Motor neuron (in vitro differentiated cells): ENCODE results near the gene SYT13. TPM values are rescaled to one million over a fixed set of nuclear protein-coding genes. Genes with fewer than 3 reads are reported as not detected.
A peak's percentile ranks its signal among the peaks of the same experiment; 100 is the strongest.

Experiments
- ATAC-seq, 8 experiments: fragments of 200-7000 bp; cut with Tn5 transposase; replicated peaks in 6 of 8; 2 replicates each; pipeline ENCODE4 v1.8.0; 2021; ENCODE audit warnings: mild to moderate bottlenecking in 8 of 8, moderate library complexity in 8 of 8
- H3K27ac ChIP-seq, 2 donors: fragments of 250-450 bp; sonication (Bioruptor Pico); 2 replicates each; pipeline ENCODE4 v1.9.0; 2021; ENCODE audit warnings: antibody characterized with exemption in 2 of 2, mild to moderate bottlenecking in 2 of 2, moderate library complexity in 1 of 2
- H3K4me1 ChIP-seq, 2 donors: fragments of 250-450 bp; sonication (Bioruptor Pico); replicated peaks in 1 of 2; 2 replicates each; pipeline ENCODE4 v1.6.1; 2021; ENCODE audit warnings: antibody characterized with exemption in 2 of 2, mild to moderate bottlenecking in 2 of 2, moderate library complexity in 1 of 2
- H3K4me3 ChIP-seq, 5 donors: fragments of 250-450 bp; sonication (Bioruptor Pico); 2 replicates each; pipeline ENCODE4 v1.9.0; 2021; ENCODE audit warnings: antibody characterized with exemption in 5 of 5, mild to moderate bottlenecking in 5 of 5, moderate library complexity in 4 of 5
- WGBS, 10 experiments: fragments of 450-650 bp; shearing (Covaris generic); methylation state at CpG; one replicate each; pipeline ENCODE4 v1.0.0; 2022; 5-methylcytosine and 5-hydroxymethylcytosine counted together
- in situ Hi-C, 9 experiments: fragments of 400-800 bp; cut with MboI; loops; one replicate each; pipeline ENCODE4 v1.15.0; 2021; ENCODE audit warnings: low sequenced_read_pairs in 9 of 9, low pct_unique_long_range_greater_than_20kb in 2 of 9; ENCODE audit not compliant: unreplicated experiment in 9 of 9
- total RNA-seq, 8 experiments: library from RNA; unstranded; fragments of 300-600 nt; gene quantifications; 2 replicates each; pipeline versions ENCODE4 v1.2.3 to v1.2.4, GENCODE V29; 2022

SYT13 gene
- total RNA-seq, 8 experiments from 2014 or later, result 9.1 to 54.7 (median 44.8) TPM; not detected in 3

DNA sequence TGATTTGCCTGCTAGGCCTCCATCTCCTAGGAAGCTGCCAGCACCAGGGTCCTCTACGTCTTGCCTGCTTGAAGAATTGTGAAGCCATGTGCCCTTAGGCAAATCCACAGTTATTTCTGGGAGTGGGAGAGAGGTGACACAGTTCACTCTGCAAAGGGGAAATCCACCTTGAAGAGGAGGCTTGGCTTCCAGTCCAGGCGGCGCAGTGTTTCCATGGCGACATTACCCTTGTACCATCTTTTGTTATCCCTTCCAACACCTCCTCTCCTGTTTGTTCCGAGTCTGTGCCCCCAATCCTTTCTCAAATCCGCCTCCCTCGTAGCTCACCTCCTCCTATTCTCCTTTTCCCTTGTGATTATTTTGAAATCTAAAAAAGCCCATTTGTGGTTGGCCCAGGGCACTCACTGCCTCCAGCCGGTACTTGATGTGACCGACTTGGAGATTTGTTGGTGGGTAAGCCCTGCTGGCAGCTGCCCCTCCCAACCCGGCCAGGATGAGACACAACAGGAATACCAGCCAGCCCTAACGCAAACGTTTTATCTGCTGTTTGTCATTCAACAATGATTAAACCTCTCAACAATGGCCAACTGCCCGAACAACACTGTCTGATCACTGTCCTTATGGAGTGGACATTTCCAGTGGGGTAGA lies 18.4 kb downstream of the SYT13 start:
- ATAC-seq, result peak in 4 of 8 experiments; percentile 14 to 54 (median 19)
- no peak overlapping the region for H3K27ac ChIP-seq
- H3K4me3 ChIP-seq, result no peak overlapping the region
- H3K4me1 ChIP-seq, result peaks cover 6 to 11% of the 10 kb centered on the region in 2 donors
- 25 to 80% (median 46%) methylated on average over 1 to 13 of the region's 13 CpGs; no CpG with 5 or more reads in 2 of the 10 experiments for WGBS, 10 experiments
- in situ Hi-C loops, result no loop called here

DNA sequence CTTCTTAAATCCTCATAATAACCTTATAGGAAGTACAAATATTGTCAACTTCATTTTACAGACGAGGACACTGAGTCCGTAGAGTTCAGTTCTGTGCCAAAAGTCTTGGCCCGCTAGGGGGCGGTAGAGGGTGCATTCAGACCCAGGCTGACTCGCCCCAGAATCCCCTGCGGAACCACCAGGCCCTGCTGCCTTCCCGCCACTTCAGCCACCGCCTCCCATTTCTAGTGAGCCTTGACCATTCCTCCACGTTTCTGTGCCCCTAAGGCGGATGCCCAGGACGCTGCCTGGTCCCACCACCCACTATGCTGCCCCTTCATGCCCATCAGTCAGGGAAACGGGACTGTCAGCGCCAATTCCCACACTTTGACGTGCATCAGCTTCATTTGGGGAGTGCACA lies 19.1 kb downstream of the SYT13 start:
- ATAC-seq, result peak in 1 of 8 experiments; percentile 52
- 36 to 80% (median 72%) methylated on average over 1 to 9 of the region's 14 CpGs; no CpG with 5 or more reads in 4 of the 10 experiments for WGBS, 10 experiments
- H3K4me1 ChIP-seq, result peaks cover 6 to 11% of the 10 kb centered on the region in 2 donors
- in situ Hi-C loops, result no loop called here
- no peak overlapping the region for H3K27ac ChIP-seq
- H3K4me3 ChIP-seq, result no peak overlapping the region

DNA sequence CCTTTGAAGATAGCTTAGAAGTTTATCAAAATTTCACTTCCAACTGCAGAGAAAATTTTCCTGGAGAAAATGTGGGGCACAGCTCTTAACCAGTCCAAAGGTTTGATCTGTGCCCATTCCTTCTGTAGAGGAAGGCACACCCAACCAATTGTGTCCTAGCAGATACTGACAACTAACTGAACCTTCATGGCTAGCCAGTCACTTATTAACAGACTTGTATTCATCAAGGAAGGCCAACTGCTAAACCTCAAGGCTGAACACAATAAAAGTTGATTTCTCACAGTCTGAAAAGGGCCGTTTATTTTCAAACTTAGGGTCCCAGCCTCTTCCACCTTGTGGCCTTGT lies 19.5 kb downstream of the SYT13 start:
- peaks cover 6 to 11% of the 10 kb centered on the region in 2 donors for H3K4me1 ChIP-seq
- no peak for ATAC-seq
- H3K27ac ChIP-seq, result no peak overlapping the region
- H3K4me3 ChIP-seq, result no peak overlapping the region
- WGBS, 10 experiments, result 17 to 40% (median 40%) methylated on average over 1 of the region's 1 CpG; no CpG with 5 or more reads in 7 of the 10 experiments
- in situ Hi-C loops, result no loop called here

DNA sequence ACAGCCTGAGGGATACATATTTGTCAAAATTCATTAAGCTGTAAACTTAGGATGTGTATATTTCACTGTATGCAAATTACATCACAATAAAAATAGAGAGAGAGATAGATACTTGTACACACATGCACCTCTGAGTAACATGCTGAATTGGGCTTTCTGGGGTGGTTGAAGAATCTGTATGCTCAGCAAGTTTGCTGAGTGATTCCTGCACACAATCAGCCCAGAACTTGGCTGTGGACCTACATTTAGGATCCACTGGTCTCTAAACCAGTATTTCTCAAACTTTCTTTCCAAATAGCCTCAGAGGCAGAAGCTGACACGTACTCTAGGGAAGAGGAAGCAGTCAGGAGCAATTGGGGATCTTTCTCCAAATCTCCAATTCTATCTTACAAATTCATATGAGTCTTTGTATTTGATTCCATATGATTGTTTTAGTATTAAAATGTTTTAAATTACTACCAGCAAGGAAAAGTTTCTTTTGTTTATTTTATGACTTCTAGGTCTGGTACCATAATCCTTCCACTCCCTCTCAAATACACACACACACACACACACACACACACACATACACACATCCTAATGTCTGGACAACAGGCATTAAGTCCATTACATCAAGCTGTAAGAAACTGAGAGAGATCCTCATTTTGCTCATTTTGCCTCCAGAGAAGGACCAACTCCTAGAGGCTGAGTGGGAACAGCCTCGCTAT lies 20.0 kb downstream of the SYT13 start:
- Histone ChIP-seq H3K27ac (no peak overlapping the region), H3K4me1 (peaks cover 6 to 11% of the 10 kb centered on the region in 2 donors), H3K4me3 (no peak overlapping the region)
- 8 to 100% (median 55%) methylated on average over 1 to 2 of the region's 2 CpGs; no CpG with 5 or more reads in 3 of the 10 experiments for WGBS, 10 experiments
- in situ Hi-C loops, result no loop called here
- no peak for ATAC-seq

DNA sequence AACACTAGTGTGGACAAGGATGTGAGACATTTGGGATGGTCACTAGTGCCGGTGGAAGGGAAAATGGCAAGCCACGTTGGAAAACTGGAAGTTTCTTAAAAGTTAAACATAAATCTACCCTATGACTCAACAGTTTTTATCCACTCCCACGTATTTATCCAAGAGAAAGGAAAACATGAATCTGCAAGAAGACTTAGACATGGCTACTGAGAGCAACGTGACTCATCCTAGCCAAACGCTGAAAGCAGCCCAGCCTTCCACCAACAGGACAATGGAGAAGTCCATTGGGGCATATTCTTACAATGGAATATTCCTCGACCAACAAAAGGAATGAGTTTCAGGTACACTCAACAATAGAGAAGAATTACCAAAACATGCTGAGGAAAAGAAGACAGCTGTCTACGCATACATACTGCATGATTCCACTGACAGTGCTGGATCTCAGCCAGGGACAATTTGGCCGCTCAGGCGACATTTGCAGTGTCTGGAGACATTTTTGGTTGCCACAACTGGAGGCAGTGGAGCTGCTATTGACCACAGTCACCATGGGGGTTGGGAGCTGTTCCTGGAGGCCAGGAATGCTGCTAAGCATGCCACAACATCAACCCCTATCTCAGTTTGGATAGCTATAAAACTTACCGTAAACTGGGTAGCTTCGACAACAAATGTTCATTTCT lies 21.2 kb downstream of the SYT13 start:
- in situ Hi-C loops, result no loop called here
- H3K4me3 ChIP-seq, result no peak overlapping the region
- WGBS, 10 experiments, result 11 to 88% (median 59%) methylated on average over 1 to 10 of the region's 11 CpGs; no CpG with 5 or more reads in 1 of the 10 experiments
- H3K27ac ChIP-seq, result no peak overlapping the region
- H3K4me1 ChIP-seq, result peaks cover 9 to 11% of the 10 kb centered on the region in 2 donors
- ATAC-seq, result peak in 2 of 8 experiments; percentile 82 to 92

DNA sequence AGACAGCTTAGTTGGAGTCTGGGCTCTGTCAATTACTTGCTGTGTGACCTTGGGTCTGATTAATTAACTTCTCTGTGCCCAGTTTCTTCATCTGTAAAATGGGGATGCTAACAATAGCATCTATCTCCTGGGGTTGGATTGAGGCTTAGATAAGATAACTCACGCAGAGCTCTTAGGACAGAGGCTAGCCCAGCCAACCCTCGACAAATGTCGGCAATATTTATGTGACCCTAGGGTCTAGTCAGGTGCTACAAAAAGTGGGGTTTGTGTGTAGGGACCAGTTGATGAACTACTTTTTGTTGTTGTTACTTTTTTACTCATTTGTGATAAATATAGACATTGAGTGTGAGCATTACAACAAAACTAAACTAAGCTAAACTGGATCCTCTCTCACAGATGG lies 22.4 kb downstream of the SYT13 start:
- Histone ChIP-seq H3K27ac (no peak overlapping the region), H3K4me3 (no peak overlapping the region), H3K4me1 (peaks cover 13 to 23% of the 10 kb centered on the region in 2 donors)
- ATAC-seq, result no peak
- in situ Hi-C loops, result no loop called here
- 75 to 100% (median 100%) methylated on average over 1 to 3 of the region's 3 CpGs; no CpG with 5 or more reads in 1 of the 10 experiments for WGBS, 10 experiments

DNA sequence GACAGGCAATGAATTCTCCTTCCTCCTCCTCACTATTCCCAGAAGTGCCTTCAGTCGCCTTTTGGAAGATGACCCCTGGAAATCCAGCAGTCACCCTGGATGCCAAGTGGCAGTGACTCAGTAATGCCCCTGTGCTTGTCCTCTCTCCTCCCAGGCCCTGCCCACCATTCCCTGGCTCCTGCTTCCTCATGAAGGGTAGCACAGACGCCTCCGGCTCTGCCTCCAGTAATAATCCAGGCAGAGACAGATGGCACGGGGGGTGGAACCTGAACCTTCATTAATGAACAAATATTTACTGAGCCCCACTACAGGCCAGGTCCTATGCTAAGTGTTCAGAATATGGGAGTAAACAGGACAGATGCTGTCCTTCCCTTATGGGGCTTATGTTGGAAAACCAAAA lies 23.2 kb downstream of the SYT13 start:
- in situ Hi-C loops, result no loop called here
- ATAC-seq, result no peak
- Histone ChIP-seq H3K27ac (no peak overlapping the region), H3K4me1 (peaks cover 8 to 23% of the 10 kb centered on the region in 2 donors), H3K4me3 (no peak overlapping the region)
- 20 to 69% (median 60%) methylated on average over 1 to 3 of the region's 4 CpGs; no CpG with 5 or more reads in 7 of the 10 experiments for WGBS, 10 experiments

DNA sequence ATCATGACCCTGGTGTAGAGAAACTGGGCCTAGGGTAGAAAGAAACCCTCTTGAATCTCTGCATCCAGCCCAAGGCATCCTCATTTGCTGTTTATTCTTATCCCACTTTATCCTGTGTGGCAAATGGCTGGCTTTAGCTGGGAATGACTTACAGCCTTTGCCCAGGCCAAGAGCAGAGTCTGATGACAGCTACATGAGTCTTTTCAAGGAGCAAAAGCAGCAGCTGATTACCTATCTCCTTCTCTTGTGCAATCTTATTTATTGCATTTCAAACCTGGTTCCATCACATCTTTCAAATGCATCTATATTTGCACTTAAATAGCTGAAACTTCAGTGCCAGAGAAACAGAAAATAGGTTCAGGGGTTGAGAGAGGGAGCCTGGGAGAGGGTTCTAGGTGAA lies 26.1 kb downstream of the SYT13 start:
- Histone ChIP-seq H3K27ac (no peak overlapping the region), H3K4me3 (no peak overlapping the region), H3K4me1 (peaks cover 7 to 13% of the 10 kb centered on the region in 2 donors)
- in situ Hi-C loops, result no loop called here
- ATAC-seq, result peak in 4 of 8 experiments; percentile 18 to 58 (median 28)

DNA sequence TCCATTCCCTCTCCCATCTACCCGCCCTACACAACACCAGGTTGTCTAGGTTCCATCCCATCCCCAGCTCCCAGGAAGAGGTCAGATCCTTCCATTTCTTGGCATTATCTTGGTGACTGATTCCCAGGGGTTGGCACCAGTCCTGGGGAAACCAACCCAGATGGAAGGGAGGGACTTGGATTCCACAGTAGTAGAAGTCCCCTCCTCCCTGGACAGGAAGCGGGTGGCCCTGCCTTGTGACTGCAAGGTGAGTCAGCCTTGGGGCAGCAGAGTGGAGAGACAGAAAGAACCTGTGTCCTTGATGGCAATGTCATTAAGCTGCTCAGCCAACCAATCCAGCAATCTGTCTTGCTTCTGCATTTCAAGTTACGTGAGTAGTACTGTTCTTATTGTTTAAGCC lies 26.5 kb downstream of the SYT13 start:
- WGBS, 10 experiments, result 57 to 100% (median 80%) methylated on average over 1 to 3 of the region's 3 CpGs; no CpG with 5 or more reads in 3 of the 10 experiments
- ATAC-seq, result peak in 6 of 8 experiments; percentile 29 to 78 (median 70)
- in situ Hi-C loops, result no loop called here
- no peak overlapping the region for H3K4me3 ChIP-seq
- no peak overlapping the region for H3K27ac ChIP-seq
- H3K4me1 ChIP-seq, result peaks cover 7 to 13% of the 10 kb centered on the region in 2 donors

DNA sequence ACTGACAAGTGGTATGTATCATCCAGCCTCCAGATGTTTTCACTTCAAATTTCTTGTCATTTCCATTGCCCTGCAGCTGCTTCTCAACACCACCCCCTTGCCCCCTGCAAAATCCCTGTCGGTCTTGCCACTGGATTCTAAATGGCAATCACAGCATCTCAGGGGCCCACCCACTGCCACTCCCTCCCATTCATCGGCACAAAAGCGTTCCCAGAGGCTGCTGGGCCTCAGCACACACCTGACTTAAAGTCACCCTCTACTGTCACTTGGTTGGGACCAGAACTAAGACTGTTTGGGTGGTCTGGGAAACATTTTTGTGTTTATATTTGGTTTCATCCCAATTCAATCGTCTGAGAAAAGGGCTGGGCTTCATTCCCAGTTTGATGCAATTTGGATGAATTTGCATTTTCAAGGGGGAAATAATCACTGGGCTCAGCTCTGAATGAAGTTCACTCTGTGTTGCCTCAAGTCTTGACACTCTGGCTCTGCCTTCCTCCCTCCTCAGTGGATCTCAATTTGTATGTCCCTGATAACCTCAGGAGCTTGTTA lies 27.1 kb downstream of the SYT13 start:
- no peak overlapping the region for H3K27ac ChIP-seq
- in situ Hi-C loops, result no loop called here
- ATAC-seq, result peak in 4 of 8 experiments; percentile 32 to 71 (median 51)
- H3K4me3 ChIP-seq, result no peak overlapping the region
- H3K4me1 ChIP-seq, result peaks cover 7 to 13% of the 10 kb centered on the region in 2 donors
- 0 to 14% (median 0%) methylated on average over 1 to 2 of the region's 4 CpGs; no CpG with 5 or more reads in 4 of the 10 experiments for WGBS, 10 experiments

DNA sequence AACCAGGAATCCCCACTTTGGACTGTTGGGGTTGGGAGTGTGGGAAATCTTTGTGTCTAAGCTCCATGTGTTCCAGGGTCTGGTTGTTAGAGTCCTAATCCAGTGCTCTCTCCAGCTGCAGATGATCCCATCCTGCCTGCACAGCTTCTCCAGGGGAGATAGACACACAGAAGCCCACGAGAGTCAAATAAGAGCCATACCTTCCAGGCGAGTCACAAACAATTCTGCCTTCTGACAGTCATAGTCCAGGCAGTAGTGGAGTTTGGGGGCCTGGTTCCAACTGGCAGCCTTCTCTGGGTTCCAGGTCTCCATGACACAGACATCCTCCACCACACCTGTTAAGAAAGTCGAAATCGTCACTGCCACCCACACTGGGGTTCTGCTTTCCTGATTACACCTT lies 32.1 kb downstream of the SYT13 start:
- 0 to 95% (median 87%) methylated on average over 1 to 4 of the region's 4 CpGs; no CpG with 5 or more reads in 6 of the 10 experiments for WGBS, 10 experiments
- H3K27ac ChIP-seq, result no peak overlapping the region
- in situ Hi-C loops, result no loop called here

DNA sequence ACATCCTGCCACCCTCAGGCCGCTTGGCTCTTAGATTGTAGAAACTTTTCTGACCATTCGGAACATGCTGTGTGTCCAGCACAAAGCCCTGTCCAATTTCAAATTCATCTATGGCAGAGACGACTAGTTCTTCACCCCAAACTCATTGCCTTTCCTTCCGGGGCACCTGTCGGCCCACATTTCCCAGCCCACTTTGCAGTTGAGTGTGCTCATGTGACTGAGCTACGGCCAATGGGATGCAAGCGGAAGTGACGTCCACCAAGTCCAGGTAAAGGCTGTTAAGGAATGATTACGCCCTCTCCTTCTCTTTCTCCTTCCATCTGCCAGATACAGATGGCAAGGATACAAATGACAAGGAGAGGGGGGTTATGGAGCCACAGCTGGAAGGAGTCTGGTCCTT lies 32.5 kb downstream of the SYT13 start:
- no peaks in the 10 kb centered on the region for H3K4me1 ChIP-seq
- 13 to 88% (median 67%) methylated on average over 1 to 9 of the region's 9 CpGs for WGBS, 10 experiments
- H3K27ac ChIP-seq, result no peak overlapping the region
- H3K4me3 ChIP-seq, result no peak overlapping the region
- ATAC-seq, result no peak
- in situ Hi-C loops, result no loop called here

More for the DNA sequence above, 32.1 kb downstream of the SYT13 start:
- ATAC-seq, result no peak
- Histone ChIP-seq H3K4me1 (peaks cover 0 to 4% of the 10 kb centered on the region in 2 donors), H3K4me3 (no peak overlapping the region)

DNA sequence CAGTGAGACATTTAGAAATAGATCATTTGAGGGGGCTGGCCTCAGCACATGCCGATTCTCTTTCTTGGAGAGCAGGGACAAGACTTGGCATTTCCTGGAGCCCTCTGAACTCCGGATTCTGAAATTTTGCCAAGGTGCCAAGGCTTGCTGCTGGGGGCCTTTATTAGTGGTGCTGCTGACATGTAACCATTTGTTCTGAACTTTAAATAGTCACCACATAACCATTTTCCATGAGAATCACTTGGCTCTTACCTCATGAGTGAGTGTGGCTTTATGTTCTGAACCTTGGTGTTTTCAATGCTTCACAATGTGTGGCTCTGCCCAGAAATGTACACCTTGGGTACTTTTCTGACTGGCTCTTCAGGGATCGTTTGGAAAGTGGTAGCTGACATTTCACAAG lies 33.3 kb downstream of the SYT13 start:
- no peak overlapping the region for H3K4me3 ChIP-seq
- in situ Hi-C loops, result no loop called here
- no peak overlapping the region for H3K27ac ChIP-seq

More for the DNA sequence above, 33.3 kb downstream of the SYT13 start:
- WGBS, 10 experiments, result 5 to 92% (median 80%) methylated on average over 1 to 3 of the region's 3 CpGs; no CpG with 5 or more reads in 5 of the 10 experiments
- H3K4me1 ChIP-seq, result no peaks in the 10 kb centered on the region
- ATAC-seq, result no peak
